Neuron (in vitro differentiated cells): ENCODE results near the gene DOCK4.

Experiments
- H2AFZ ChIP-seq: one replicate; pipeline ENCODE4 v1.6.1; 2013; ENCODE audit warnings: low read depth, mild to moderate bottlenecking, inconsistent platforms, low read length, moderate library complexity
- H3K27me3 ChIP-seq: one replicate; pipeline ENCODE4 v1.6.1; 2013; ENCODE audit warnings: low read length; ENCODE audit not compliant: insufficient read depth
- H3K36me3 ChIP-seq: one replicate; pipeline ENCODE4 v1.6.1; 2013; ENCODE audit warnings: low read length; ENCODE audit not compliant: insufficient read depth
- H3K4me1 ChIP-seq: one replicate; pipeline ENCODE4 v1.6.1; 2013; ENCODE audit warnings: low read length; ENCODE audit not compliant: insufficient read depth
- H3K4me3 ChIP-seq: 2 replicates; pipeline ENCODE4 v1.5.1; 2013; ENCODE audit warnings: mild to moderate bottlenecking, low read length, moderate library complexity
- H3K9me3 ChIP-seq: one replicate; pipeline ENCODE4 v1.6.1; 2013; ENCODE audit warnings: low read length

Gene DOCK4

DNA sequence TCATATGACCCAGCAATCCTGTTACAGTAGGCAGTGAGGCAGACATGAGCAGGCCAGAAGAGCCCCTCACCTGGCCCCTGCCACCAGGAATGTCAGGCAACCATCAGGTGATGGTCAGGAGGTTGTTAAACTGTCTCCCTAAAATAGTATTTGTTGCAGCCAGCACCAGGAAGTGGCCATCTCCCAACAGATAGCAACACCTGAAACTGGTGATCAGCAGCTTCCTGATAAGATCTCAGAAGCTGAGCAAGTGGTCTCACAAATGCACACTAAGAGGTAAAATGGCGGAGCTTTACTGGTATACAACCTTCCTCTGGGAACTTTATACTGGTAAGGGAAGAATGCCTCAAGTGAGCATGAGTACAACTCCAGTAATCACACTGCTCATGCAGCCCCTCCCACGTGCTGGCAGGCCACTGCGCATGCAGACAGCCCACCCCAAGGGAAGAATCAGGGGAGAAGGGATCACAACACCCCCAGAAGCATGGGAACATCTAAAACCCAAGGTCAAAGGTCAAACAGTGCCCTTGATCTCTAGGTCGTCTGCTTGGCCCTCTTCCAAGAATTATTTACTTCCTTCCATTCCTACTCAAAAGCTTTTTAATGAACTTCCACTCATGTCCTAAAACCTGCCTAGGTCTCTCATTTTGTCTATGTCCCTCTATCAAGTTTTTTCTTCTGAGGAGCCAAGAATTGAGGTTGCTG lies 133.5 kb downstream of the DOCK4 start:
- Histone ChIP-seq H3K9me3 (no peaks in the 10 kb centered on the region), H3K27me3 (no peaks in the 10 kb centered on the region), H3K4me3 (no peak overlapping the region)

GRCh38 chr7:112071856-112072255 lies 134.3 kb downstream of the DOCK4 start:
- no peaks in the 10 kb centered on the region for H3K4me1 ChIP-seq
- no peak overlapping the region for H2AFZ ChIP-seq
- H3K9me3 ChIP-seq, result no peaks in the 10 kb centered on the region
- H3K36me3 ChIP-seq, result no peaks in the 10 kb centered on the region
- H3K27me3 ChIP-seq, result no peaks in the 10 kb centered on the region
- no peak overlapping the region for H3K4me3 ChIP-seq

More for the DNA sequence above, 133.5 kb downstream of the DOCK4 start:
- Histone ChIP-seq H3K36me3 (no peaks in the 10 kb centered on the region), H3K4me1 (no peaks in the 10 kb centered on the region), H2AFZ (no peak overlapping the region)

DNA sequence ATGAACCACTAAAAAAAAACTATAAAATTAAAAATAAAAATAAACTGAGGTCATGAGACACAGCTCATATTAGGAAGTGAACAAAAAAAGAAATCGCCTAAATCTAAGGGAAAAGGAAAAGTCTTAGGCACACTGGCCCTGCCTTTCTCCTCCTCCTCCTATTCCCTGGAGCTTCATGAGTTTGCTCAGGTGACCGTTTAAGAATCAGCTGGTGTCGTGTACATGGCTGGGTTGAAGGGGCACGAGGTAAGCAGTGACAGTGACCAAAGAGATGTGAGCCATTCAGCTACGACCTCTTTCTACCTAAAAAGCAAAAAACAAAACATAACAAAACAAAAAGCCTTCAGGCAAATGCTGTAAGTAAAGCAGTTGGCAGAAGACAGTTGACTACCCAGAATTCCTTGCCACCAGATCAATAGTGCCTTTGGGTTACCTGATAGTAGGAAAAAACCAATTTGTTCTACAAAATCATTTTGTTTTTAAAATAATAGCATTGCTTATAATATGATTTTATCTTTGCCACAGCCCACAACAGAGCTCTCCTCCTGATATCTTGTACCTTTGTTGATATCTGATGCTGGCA lies 135.4 kb downstream of the DOCK4 start:
- Histone ChIP-seq H2AFZ (no peak overlapping the region), H3K27me3 (no peaks in the 10 kb centered on the region), H3K9me3 (no peaks in the 10 kb centered on the region), H3K4me1 (no peaks in the 10 kb centered on the region), H3K36me3 (no peaks in the 10 kb centered on the region), H3K4me3 (no peak overlapping the region)

DNA sequence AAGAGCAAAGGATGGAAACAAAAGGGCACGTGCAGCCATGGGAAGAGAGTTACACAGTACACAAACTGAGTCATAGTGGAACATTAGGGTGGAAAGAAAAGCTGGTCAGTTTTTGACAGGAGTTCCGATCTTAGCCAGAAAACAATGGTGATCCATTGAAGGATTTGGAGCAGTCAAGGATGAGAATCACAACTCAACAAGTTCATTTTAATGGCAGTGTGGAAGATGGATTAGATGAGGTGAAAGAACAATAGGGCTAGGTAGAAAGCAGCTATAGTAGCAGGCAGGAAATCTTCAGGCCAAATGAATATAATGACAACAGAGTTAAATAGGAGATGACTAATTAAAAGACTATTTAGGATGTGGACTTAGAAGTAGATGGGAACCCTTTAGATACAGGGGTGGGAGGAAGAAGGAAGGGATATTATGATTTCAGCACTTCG lies 136.3 kb downstream of the DOCK4 start:
- H2AFZ ChIP-seq, result no peak overlapping the region
- no peaks in the 10 kb centered on the region for H3K9me3 ChIP-seq
- no peaks in the 10 kb centered on the region for H3K27me3 ChIP-seq
- H3K36me3 ChIP-seq, result no peaks in the 10 kb centered on the region
- H3K4me3 ChIP-seq, result no peak overlapping the region
- H3K4me1 ChIP-seq, result no peaks in the 10 kb centered on the region

- no peaks in the 10 kb centered on the region for H3K9me3 ChIP-seq
- H3K4me3 ChIP-seq, result no peak overlapping the region
- no peaks in the 10 kb centered on the region for H3K27me3 ChIP-seq
- no peaks in the 10 kb centered on the region for H3K4me1 ChIP-seq
- H3K36me3 ChIP-seq, result no peaks in the 10 kb centered on the region
- no peak overlapping the region for H2AFZ ChIP-seq
These were observed 137.2 kb downstream of the DOCK4 start for GRCh38 chr7:112068967-112069366.

DNA sequence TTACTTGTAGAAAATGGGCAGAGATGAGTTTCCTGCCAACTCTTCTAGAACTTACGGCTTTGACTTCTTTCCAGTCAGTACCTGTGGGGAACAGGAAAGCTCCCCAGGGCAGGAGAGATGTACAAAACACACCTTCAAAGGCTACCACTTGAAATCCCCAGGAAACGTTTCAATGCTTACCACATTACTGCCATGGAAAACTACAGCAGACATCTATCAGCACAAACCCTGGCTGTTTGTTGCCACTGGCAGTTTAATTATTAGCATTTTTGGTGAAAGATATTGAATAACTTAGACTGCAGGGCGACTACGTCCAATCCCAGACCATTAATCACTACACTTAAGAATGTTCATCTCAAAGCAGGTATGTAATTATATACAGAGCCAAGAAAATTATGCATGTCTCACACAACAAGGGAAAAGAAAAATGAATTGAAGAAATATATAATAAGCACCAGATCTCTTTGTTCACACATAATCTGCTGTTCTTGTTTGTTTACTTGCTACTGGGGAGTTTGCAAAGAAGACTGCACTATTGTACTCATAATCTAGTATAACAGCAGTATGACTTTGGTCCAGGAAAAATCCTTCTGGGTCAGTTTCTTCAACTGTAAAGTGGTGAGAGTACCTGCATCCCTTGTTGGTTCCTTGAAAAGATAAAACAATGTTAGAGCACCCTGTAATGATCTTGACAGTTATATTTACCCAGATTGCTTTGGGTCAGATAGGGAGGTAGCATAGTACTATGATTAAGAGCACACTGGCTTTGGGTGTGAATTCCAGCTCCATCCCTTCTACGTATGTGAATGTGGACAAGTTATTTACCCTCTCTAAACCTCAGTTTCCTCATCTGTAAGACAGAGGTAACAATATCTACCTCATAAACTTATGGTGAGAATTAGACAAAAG lies 138.3 kb downstream of the DOCK4 start:
- Histone ChIP-seq H2AFZ (no peak overlapping the region), H3K27me3 (no peaks in the 10 kb centered on the region), H3K4me1 (no peaks in the 10 kb centered on the region), H3K36me3 (no peaks in the 10 kb centered on the region), H3K9me3 (no peaks in the 10 kb centered on the region), H3K4me3 (no peak overlapping the region)

DNA sequence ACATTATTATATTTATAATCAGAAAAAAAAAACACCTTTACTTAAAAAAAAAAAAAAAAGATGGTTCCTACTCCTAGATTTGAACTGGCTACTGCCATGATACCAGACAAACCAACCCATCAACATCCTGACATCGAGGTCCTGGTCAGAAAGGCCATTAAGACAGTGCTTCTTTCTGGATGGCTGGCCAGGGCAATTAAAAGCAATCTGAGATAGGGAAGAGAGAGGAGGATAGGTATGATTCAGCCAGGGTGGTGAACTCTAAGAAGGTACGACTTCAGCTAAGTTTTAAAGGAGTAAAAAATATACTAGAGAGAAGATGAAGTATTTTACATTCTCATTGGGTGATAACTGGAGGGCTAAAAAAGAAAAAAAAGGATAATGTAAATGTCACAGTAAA lies 139.0 kb downstream of the DOCK4 start:
- no peaks in the 10 kb centered on the region for H3K9me3 ChIP-seq
- no peak overlapping the region for H2AFZ ChIP-seq
- no peaks in the 10 kb centered on the region for H3K27me3 ChIP-seq
- no peaks in the 10 kb centered on the region for H3K36me3 ChIP-seq
- no peak overlapping the region for H3K4me3 ChIP-seq
- H3K4me1 ChIP-seq, result no peaks in the 10 kb centered on the region

GRCh38 chr7:112065758-112066157 lies 140.4 kb downstream of the DOCK4 start:
- Histone ChIP-seq H3K4me1 (no peaks in the 10 kb centered on the region), H3K9me3 (no peaks in the 10 kb centered on the region), H3K4me3 (no peak overlapping the region), H3K27me3 (no peaks in the 10 kb centered on the region), H3K36me3 (no peaks in the 10 kb centered on the region), H2AFZ (no peak overlapping the region)

DNA sequence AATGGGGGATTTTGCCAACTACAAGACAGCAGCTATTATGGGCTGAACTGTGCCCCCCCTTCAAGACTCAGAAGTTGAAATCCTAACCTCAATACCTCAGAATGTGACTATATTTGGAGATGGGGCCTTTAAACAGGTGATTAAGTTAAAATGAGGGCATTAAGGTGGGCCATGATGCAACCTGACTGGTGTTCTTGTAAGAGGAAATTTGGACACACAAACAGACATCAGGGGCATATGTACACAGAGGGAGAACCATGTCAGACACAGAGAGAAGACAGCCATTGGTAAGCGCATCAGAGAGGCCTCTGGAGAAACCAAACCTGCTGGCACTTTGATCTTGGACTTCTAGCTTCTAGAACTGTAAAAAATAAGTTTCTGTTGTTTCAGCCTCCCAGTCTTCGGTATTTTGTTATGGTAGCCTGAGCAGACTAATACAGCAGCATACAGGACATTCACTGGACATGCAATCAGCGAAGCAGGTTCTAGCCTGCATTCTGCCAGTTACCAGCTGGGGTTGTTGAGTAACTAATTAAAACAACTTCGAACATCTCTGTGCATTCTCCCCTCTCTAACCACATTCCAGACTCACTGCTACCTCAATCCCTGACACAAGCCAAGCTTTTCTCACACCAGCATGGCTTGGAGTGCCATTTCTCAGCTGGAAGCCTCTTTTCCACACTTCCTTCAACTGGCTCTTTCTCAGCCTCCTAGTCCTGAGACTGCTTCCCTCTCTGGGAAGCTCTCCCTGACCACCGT lies 141.4 kb downstream of the DOCK4 start:
- Histone ChIP-seq H2AFZ (no peak overlapping the region), H3K27me3 (no peaks in the 10 kb centered on the region), H3K4me3 (no peak overlapping the region), H3K36me3 (no peaks in the 10 kb centered on the region), H3K4me1 (peaks cover 3% of the 10 kb centered on the region), H3K9me3 (no peaks in the 10 kb centered on the region)

DNA sequence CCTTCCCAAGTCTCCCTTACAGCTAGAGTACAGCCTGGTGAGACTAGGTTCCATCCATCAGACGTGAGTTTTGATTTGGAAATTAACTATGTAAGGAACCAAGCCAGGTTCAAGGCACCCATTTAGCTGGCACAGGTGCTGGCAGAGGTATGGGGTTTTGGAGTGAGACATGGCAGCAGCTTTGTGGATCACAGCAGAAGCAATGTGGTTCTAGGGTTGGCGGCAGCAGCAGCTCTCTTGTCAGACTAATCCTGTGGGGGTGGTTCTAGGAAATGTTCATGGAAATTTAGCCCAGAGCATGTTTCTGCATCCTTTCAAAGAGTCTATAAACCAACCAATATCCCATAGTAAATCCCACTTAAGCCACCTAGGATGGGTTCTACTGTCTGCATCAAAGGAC lies 142.2 kb downstream of the DOCK4 start:
- no peaks in the 10 kb centered on the region for H3K36me3 ChIP-seq
- H2AFZ ChIP-seq, result no peak overlapping the region
- no peak overlapping the region for H3K4me3 ChIP-seq
- H3K4me1 ChIP-seq, result peaks cover 3% of the 10 kb centered on the region
- no peaks in the 10 kb centered on the region for H3K27me3 ChIP-seq
- H3K9me3 ChIP-seq, result no peaks in the 10 kb centered on the region

- Histone ChIP-seq H3K4me3 (no peak overlapping the region), H3K27me3 (no peaks in the 10 kb centered on the region), H2AFZ (no peak overlapping the region), H3K4me1 (peaks cover 3% of the 10 kb centered on the region), H3K36me3 (no peaks in the 10 kb centered on the region), H3K9me3 (no peaks in the 10 kb centered on the region)
These were observed 145.1 kb downstream of the DOCK4 start for GRCh38 chr7:112061051-112061450.

DNA sequence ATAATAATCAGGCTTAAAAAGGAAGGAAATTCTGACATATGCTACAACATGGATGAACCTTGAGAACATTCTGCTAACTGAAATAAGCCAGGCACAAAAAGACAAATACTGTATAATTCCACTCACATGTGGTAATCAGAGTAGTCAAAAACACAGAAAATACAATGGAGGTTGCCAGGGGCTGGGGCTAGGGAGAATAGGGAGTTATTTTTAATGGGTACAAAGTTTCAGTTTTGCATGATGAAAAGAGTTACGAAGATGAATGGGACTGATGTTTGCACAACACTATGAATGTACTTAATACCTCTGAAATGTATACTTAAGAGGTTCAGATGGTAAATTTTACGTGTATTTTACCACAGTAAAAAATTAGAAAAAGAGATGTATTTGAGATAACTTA lies 145.6 kb downstream of the DOCK4 start:
- H3K4me3 ChIP-seq, result no peak overlapping the region
- no peaks in the 10 kb centered on the region for H3K9me3 ChIP-seq
- peaks cover 3% of the 10 kb centered on the region for H3K4me1 ChIP-seq
- no peaks in the 10 kb centered on the region for H3K27me3 ChIP-seq
- no peaks in the 10 kb centered on the region for H3K36me3 ChIP-seq
- no peak overlapping the region for H2AFZ ChIP-seq

DNA sequence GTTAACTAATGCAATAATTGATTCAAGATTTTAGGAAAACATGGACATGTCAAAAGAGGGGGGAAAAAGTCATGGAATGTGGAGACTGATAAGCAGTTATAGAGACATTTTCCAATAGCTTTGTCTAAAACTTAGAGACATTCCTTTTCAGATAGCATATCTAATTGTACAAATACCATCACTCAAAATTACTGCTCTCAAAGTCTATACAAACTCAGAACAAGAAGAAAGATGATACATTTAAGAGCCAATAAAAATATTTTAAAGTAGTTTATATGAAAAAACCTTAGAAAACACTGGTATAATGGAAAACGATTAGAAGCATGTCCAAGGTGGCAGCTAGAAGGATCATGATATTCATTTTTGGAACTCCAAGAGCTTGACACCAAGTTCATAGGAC lies 146.5 kb downstream of the DOCK4 start:
- no peaks in the 10 kb centered on the region for H3K9me3 ChIP-seq
- no peak overlapping the region for H2AFZ ChIP-seq
- no peak overlapping the region for H3K4me3 ChIP-seq
- H3K36me3 ChIP-seq, result no peaks in the 10 kb centered on the region
- no peaks in the 10 kb centered on the region for H3K27me3 ChIP-seq
- peaks cover 3% of the 10 kb centered on the region for H3K4me1 ChIP-seq
